SIG-M5 treated with dmso at 0.1 percent for 504 hours (cell line): ENCODE measurements around the gene SELENOM.

Experiments used
- DNase-seq: peaks from one replicate; lab custom pipeline; 2025; ENCODE audit not compliant: unreplicated experiment; lab: John Stamatoyannopoulos, UW

Gene SELENOM, protein sequence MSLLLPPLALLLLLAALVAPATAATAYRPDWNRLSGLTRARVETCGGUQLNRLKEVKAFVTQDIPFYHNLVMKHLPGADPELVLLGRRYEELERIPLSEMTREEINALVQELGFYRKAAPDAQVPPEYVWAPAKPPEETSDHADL

DNA sequence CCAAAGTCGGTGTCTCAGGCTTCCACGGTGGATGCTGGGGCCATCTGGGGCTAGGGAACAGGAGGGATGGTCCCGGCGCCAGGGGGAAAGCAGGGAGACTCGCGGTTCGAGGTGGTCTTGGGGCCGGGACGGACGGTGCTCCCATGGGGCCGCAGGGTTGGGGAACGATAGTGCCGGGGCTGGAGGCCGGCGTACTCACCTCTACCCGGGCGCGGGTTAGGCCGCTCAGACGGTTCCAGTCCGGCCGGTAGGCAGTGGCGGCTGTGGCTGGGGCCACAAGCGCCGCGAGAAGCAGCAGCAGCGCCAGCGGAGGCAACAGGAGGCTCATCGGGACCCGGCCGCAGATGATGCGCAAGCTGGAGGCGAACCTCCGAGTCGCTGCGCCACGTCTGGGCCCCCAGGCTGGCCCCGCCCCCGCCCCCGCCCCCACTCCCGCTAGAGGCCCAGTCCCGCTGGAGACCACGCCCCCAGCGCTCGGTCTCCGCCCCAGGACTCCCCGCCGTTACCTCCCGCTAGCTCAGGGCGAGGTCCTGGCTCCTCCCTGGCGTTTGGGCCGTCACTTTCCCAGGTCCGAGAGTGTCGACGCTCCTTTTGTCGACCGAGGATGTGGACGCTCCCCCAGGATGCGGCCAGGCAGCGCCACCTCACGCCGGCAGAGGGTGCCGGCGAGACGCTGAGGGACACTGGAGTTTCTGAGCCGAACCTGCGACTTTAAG, at the start of gene SELENOM:
TSS of gene SELENOM (minus strand) at position 391 of the 716 bp plus-strand sequence. CDS start at position 328, 63 bp downstream.
- DNase-seq, result peak; percentile 90

DNA sequence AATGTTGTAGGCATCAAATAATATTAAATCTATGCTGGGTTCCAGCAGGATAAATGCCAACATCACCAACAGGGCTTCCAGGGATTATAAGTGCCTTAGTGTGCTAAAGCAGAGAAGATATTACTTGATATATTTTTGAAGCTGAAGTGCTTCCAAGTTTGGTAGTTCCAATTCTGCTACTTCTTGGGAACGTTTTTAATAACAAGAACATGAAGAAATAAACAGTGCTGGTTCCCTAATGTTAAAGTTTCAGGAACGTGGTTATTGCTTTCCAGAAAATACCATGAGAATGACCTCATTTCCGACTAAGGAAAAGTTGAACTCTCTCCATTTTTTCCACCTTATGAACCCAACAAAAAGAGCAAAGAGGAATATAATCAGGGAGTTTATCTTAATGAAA, 48.1 kb upstream of the SELENOM start:
- no peak for DNase-seq

DNA sequence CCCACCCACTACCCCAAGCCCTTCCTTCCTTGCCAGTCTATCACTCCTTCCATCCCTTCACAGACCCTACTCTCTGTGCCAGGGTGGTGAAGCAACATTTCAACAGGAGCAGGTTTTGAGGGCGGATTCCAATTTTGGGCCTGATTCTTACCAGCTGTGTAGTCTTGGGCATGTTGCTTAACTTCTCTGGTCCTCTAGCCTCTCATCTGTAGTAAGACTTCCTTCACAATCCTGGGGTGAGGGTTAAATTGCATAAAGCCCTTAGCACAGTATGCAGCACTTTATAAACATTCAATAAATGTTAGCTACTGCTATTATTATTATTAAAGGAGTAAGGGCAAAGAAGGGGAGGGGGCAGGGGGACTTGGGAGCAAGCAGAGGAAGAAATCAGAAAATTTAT, 47.6 kb upstream of the SELENOM start:
- DNase-seq, result no peak

DNA sequence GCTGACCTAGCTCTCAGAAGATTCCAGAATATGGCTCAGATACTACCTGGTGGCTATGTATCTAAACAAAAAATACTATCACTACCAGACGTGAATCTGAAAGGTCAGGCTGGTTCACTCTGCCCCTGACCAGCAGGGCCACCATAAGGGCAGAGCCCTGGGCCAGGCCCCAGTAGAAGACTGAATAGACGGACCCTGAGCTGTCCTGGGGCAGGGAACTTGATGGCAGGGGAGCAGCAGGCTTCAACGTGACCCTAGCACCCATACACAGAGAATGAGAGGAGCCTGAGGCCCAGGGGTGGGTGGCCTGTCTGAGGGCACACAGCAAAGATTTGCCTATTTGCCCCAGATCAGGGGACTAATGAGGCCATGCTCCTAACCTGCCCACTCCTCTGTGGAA, 46.0 kb upstream of the SELENOM start:
- DNase-seq, result no peak

DNA sequence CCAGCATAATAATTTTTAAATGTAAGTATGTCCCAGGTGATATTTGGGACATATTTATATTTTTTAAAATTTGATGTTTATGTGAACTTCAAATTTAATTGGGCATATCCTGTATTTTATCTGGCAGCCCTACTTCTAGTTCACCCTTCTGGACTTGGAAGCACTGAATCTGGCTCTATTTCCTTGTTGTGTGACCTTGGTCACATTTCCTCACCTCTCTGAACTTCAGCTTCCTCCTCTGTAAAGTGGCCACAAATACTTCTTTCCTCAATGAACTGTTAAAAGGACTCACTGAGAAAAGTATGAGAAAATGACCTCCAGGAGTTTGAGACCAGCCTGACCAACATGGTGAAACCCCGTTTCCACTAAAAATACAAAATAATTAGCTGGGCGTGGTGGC, 44.5 kb upstream of the SELENOM start:
- no peak for DNase-seq

DNA sequence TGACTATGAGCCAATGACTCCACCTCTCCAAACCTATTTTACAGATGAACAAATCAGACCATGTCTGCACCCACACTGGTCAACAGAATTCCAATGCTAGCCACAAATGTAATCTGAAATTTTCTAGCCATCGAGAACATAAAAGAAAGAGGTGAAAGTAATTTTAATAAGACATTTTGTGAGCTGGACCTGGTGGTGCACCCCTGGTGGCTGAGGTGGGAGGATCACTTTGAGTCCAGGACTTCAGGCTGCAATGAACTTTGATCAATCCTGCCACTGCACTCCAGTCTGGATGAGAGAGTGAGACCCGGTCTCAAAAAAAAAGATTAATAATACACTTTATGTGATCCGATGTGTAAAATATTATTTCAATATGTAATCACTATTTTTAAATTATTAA, 43.2 kb upstream of the SELENOM start:
- peak; percentile 20 for DNase-seq

DNA sequence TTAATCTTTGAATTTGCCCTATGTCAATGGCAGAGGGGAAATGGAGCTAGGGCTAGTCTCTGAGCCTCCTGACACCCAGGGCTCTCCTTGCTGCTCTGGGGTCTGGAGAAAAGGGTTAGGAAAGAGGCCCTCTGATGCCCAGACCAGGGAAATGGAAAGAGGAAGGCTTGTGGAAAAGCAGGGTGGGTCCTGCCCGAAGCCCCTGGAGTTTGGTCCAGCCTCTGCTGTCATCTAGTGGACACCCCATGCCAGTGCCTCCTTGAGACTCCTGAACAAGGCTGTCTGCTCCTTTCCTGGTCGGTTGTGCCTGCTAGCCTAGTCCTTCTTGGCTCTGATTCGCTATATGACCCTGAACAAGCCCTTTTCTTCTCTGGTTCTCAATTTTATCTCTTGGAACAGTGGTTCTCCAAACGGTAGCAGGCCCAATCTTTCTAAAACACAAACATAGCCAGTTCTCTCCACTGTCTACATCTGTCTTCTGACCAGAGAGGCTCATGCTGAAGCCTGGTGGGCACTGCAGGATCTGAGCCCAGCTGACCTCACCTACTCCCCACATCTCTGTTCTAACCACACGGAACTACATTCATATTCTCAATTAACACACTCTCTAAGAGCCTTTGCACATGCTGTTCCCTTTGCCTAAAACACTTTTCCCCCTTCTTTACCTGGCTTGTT, 41.7 kb upstream of the SELENOM start:
- DNase-seq, result peak; percentile 68

DNA sequence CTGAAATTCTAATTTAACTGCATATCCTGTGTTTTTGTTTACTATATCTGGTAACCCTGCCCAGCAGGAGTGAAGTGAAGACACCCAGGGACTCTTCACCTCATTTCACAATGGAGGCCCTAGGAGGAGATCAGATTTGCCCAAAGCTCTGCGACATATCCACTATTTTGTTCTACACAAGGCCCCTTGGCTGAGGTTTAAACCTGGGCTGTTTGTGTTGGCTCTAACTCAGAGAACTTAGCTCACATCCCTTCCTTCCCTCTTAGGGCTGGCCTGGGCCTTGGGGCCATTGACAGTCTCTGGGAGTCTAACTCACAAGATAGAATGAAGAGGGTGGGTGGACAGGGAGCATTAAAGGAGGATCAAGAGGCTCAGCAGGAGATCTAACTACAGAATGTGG, 41.1 kb upstream of the SELENOM start:
- no peak for DNase-seq

DNA sequence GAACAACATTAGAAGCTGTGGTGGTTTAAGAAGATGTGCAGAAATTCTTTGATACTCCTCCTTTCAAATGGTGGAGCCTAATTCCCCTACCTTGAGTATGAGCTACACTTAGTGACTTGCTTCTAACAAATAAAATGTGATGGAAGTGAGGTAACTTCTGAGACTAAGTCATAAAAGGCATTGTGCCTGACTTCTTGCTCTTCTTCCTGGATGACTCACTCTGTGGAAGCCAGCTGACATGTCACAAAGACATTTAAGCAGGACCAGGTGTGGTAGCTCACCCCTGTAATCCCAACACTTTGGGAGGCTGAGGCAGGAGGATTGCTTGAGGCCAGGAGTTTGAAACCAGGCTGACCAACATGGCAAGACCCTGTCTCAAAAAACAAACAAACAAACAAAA, 36.9 kb upstream of the SELENOM start:
- no peak for DNase-seq

DNA sequence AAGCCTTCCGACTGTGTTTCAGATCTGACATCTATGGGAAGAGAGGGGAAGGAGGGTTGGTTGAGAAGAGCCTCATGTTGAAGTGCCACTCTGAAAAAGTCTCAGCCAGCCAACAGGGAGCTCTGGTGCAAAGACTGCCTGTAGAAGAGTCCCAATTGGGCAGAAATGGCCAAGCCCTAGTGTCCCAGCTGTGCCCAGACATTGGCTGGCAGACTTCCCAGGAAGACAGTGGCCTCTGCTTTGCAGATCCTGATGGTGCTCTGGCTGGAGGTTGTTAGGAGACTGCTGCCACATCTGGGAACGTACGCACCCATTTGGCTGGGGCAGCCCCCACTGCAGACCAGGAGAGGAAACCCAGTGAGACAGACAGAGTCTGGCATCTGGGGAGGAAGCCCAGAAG, 36.2 kb upstream of the SELENOM start:
- no peak for DNase-seq

DNA sequence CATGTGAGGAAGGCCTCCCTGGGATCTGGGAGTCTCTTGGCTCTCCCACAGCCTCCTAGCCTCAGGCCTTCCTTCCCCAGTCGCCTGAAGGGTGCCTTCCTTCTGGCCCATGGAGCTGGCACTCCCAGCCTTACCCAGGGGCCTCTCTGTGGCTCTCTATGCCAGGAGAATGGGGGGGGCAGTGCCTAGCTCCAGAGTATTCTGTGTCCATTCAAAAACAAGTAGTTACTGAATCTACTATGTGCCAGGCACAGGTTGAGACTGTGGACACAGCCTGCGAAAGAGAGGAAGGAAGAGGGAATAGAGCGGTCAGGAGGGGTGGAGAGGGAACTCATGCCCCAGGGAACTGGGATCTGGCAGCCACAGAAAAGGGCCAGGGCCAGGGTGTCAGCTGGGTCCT, 35.7 kb upstream of the SELENOM start:
- no peak for DNase-seq

DNA sequence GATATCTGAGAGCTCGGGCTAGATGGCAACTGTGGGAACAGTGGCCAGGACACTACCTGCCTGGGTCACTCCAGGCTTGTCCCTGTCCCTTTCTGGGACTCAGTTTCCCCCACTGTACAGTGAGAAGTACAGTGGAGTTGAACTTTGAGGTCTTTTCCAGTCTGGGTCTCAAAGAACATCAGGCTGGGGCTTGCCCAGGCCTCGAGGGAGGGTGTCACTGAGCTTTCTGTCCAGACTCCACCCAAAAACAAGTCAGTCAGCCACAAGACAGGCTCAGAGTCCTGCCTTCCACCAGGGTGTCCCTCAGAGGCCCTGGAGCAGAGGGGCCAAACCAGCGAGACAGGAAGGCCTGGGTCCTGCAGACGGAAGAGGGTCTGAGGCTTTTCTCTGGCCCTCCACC, 34.9 kb upstream of the SELENOM start:
- DNase-seq, result no peak

DNA sequence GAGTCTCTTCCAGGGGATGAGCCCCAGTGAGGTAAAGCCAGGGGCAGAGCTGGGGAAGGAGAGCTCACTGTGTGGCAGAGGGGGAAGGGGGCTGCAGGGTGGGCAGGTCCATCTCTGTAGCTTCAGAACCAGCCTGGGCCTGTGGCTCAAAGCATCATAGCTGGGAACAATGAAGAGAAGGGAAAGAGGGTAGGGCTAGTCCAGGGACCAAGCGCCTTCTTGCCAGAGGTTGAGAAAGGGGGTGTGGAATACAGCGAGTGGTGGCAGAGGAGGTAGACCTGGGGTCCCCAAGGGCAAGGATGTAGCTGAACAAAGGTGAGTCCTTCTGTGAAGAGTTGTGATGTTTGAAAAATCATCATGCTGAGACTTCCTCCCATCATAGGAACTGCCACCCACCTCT, 34.2 kb upstream of the SELENOM start:
- no peak for DNase-seq

DNA sequence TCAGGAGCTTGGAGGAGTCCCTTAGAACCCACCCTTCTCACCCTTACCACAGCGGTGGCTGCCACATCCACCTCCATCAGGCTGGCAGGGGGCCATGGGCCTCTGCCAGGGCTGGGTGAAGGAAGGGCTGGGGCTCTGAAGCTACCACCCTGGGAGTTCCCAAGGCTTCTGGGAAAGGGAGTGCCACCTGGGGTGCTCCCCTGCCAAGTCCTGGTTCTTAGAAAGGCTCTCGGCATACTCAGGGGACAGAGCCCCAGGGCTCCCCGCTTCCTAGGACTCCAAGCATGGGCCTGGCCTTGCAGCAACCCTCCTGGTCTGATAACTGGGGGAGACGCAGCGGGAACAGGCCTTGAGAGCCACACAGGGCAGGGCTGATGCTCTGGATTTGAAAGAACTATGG, 33.4 kb upstream of the SELENOM start:
- DNase-seq, result no peak

DNA sequence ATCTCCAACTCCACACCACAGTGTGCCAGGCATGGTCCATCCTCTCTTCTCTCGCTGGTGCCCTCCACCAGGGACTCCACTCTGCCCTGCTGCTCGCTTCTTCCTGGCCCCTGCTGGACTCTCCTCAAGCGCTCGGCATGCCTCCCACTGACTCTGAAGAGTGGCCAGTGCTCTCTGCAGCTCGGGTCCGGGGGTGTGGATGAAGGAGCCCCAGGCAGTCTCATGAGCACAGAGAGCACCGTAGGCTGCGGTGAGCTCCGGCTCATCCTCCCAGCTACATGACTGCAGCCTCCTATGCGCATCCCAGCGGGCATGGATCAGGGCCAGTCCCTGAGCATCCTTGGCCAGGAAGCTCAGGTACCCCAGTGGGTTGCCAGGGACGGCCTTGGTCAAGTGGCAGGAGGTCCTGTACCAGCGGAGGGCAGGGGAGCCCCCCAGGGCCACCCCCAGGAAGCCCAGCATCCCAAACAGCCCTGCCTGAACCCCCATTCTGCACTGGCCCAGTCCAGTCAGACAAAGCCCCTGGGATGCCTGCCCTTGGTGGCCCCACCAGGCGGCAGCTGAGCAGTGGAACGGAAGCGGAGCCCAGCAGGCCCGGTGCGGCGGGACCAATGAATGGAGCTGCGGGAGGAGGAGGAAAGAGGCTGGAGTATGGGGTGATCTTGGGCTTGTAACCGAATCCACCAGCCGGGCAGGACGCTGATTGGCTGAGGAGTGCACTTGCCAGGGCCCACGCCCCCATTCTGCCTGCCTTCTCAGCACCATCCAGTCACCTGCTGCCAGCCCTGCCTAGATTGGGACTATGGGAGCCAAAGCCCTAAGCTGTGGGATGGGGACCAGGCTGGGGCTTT, 32.7 kb upstream of the SELENOM start, which contains the start of gene PLA2G3:
TSS of gene PLA2G3 (minus strand) at position 643 of the 851 bp plus-strand sequence. CDS start at position 489, 154 bp downstream.
- no peak for DNase-seq

DNA sequence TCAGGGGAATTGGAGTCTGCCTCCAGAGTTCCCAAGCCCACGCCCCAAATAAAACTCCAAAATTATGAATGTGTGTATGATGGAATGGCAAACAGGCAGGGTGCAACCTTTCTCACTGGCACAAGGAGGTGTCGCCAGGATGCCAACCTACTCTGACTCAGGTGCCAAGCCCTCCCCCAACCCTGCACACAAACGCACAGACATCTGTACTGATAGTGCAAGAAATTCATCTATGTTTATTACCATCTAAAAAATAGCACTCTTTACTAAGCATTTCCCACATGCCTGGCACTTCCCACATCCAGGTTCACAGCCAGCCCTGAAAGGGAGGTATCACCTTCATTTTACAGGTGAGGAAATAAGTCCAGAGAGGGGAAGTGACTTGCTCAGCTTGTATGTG, 31.7 kb upstream of the SELENOM start:
- DNase-seq, result no peak

DNA sequence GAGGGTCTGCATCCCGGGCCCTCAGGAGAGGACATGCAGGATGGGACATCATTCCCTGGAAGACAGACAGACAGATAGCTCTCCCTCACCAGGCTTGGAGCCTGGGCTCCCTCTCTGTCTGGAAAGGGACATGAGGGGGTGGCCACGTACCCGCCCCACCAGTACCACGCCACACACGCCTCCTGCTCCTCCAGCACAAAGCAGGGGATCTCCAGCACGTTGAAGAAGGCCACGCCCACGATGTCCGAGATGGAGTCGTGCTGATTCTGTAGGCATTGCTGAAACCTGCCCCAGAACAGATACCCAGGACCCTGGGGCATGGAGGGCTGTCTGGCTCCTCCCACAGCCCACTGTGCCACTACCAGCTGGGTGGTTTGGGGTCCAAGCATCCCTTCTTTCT, 30.8 kb upstream of the SELENOM start:
- no peak for DNase-seq

DNA sequence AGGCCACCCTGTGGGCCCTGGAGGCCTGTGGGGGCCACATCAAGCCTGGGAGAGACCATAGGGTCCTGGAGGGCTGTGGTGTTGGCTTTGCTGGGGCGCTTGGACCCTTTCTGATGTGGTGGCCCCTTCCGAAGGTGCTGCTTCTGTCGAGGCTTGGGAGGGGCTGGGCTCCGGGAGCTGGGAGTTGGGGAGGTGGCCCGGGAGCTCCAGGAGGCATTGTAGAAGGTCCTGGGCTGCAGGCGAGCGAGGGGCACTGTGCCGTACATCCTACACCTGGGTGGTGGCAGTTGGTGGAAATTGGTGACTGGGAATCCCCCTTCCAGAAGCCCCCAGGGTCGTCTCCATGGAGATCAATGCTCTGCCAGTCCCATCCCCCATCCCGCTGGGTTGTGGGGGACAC, 30.4 kb upstream of the SELENOM start:
- DNase-seq, result no peak

DNA sequence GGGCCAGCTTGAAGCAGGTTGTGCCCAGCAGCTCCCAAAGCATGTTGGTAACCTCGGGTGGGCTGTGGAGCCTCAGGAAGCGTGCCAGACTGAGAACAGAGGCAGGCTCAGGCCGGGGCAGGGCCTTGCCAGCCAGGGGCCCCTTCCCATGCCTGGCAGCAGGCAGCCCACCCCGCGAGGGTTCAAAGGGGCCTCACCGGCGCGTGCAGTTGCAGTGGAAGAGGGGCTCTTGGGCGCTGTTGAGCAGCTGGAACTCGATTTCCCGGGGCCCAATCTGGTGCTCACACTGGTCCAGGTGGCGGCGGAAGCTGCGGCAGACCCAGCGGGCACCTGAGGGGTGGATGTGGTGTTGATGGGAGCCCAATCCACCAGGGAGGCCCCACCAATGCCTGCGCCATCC, 29.3 kb upstream of the SELENOM start:
- DNase-seq, result no peak

DNA sequence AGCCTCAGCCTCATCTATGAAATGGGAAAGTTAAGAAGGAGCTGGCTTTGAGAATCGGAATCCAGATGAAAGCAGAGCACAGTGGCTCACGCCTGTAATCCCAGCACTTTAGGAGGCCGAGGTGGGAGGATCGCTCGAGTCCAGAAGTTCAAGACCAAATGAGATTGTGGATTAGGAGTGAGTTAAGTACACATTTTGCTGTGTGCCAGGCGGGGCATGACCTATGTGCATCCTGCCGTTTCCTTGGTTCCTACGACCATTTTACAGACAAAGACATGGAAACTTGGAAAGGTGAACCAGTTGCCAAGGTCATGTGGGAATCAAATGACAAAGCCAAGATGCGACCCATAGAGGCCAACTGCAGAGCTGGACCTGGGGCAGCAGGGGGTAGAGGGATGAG, 28.8 kb upstream of the SELENOM start:
- no peak for DNase-seq

DNA sequence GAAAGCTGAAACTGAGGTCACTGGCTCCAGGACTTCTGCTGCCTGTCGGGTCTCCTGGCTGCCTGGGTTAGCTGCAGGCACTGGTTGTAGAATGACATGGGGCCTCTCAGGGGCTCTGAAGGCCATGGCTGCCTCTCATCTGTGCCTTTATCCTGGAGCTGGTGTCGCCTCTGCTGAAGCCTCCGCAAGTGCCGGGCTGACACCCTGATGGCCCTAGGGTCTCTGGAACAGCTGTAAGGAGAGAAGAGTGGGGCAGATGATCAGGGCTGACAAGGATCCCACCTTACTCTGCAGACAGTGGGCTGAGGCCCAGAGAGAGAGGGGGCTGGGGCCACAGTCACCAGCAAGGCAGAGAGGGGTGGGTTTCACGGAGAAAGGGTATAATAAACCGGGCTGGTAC, 28.3 kb upstream of the SELENOM start:
- DNase-seq, result no peak

DNA sequence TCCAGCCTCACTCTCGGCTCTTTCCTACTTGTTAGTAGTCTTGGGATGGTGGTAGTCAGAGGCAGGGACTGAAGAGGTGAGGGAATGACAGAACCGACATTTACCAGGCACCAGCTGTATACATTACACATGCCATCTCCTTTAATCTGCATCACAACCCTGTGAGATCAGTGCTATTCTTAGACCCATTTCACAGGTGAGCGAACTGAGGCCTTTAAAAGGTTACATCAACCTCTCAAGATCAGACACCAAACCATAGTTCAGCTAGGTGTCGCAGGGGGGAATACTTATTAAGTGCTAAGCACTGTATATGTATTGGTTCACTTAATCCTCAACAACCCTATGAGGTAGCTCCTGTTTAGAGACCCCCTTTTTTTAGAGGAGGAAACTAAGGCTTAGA, 27.3 kb upstream of the SELENOM start:
- DNase-seq, result no peak
